K562 (cell line): Measurements from ENCODE around the gene MARVELD1. TPM values are rescaled to one million over a fixed set of nuclear protein-coding genes. Genes with fewer than 3 reads are reported as not detected.

Source experiments
- AFF4 ChIP-seq: sonication (generic); formaldehyde crosslinking; IDR thresholded peaks from 2 replicates; pipeline ENCODE4 v1.8.0; 2023; ENCODE audit warnings: mild to moderate bottlenecking, missing genetic modification reagents
- ARID3B ChIP-seq: fragments of 250-450 bp; sonication (Bioruptor Pico); IDR thresholded peaks from 2 replicates; pipeline ENCODE4 v1.4.0; 2020; ENCODE audit warnings: borderline replicate concordance
- ARNT ChIP-seq, 2 experiments: fragments of 450-650 bp; IDR thresholded peaks; 2 replicates each; pipeline ENCODE4 v1.6.1; 2016; ENCODE audit warnings: mild to moderate bottlenecking in 1 of 2
- ATF3 ChIP-seq, 2 experiments: fragments of 450-650 bp in 1 of 2; sonication (generic) in 1 of 2; formaldehyde crosslinking in 1 of 2; IDR thresholded peaks in 1 of 2; conservative IDR thresholded peaks in 1 of 2; 2 replicates each; pipeline versions ENCODE4 v1.6.1 to v1.8.1; 2016 to 2023; ENCODE audit warnings: mild to moderate bottlenecking in 2 of 2, moderate library complexity in 2 of 2, inconsistent platforms in 1 of 2, missing genetic modification reagents in 1 of 2
- BMI1 ChIP-seq: fragments of 150-350 bp; IDR thresholded peaks from 2 replicates; pipeline ENCODE4 v1.6.1; 2014; ENCODE audit warnings: low read length
- CBFB ChIP-seq: sonication (generic); formaldehyde crosslinking; IDR thresholded peaks from 2 replicates; pipeline ENCODE4 v1.4.0; 2020; ENCODE audit warnings: mild to moderate bottlenecking, missing genetic modification reagents
- CCNT2 ChIP-seq: IDR thresholded peaks from 2 replicates; pipeline ENCODE4 v1.6.1; 2011; ENCODE audit warnings: borderline replicate concordance, low read depth, mild to moderate bottlenecking, moderate library complexity, mixed read lengths, low read length; ENCODE audit not compliant: insufficient read length; ENCODE audit errors: extremely low read depth
- CREB5 ChIP-seq: fragments of 250-450 bp; sonication (Bioruptor Pico); IDR thresholded peaks from 2 replicates; pipeline ENCODE4 v1.5.0; 2020; ENCODE audit warnings: mild to moderate bottlenecking
- CXXC5 ChIP-seq: fragments of 250-450 bp; sonication (Bioruptor Pico); IDR thresholded peaks from 2 replicates; pipeline ENCODE4 v1.8.0; 2022; ENCODE audit warnings: inconsistent platforms, mild to moderate bottlenecking, moderate library complexity
- FIP1L1 ChIP-seq: fragments of 200-400 bp; formaldehyde crosslinking; IDR thresholded peaks from 2 replicates; pipeline ENCODE4 v1.6.1; 2018; ENCODE audit warnings: mild to moderate bottlenecking, low read depth, low read length; ENCODE audit not compliant: poor library complexity, severe bottlenecking
- FOXA1 ChIP-seq: fragments of 450-650 bp; IDR thresholded peaks from 2 replicates; pipeline ENCODE4 v1.6.1; 2016; ENCODE audit warnings: mild to moderate bottlenecking, borderline replicate concordance
- FOXJ2 ChIP-seq: fragments of 200-800 bp; sonication (Bioruptor generic); IDR thresholded peaks from 2 replicates; pipeline ENCODE4 v1.6.1; 2016; ENCODE audit warnings: missing genetic modification characterization, missing compliant biosample characterization
- PCBP2 ChIP-seq: fragments of 200-400 bp; formaldehyde crosslinking; IDR thresholded peaks from 2 replicates; pipeline ENCODE4 v1.6.1; 2018; ENCODE audit warnings: low read length, low read depth, mild to moderate bottlenecking, moderate library complexity; ENCODE audit not compliant: poor library complexity, severe bottlenecking
- TBP ChIP-seq: optimal IDR thresholded peaks from 2 replicates; pipeline ENCODE3; 2011; ENCODE audit warnings: low read depth, low read length, improper control_type of control experiment
- TCF7 ChIP-seq: sonication (generic); IDR thresholded peaks from 2 replicates; pipeline ENCODE4 v1.6.1; 2016; ENCODE audit warnings: antibody characterized with exemption, borderline replicate concordance
- THRA ChIP-seq: fragments of 450-650 bp; IDR thresholded peaks from 2 replicates; pipeline ENCODE4 v1.6.1; 2017; ENCODE audit warnings: mild to moderate bottlenecking, moderate library complexity
- ZNF134 ChIP-seq: fragments of 250-450 bp; sonication (Bioruptor Pico); conservative IDR thresholded peaks from 2 replicates; pipeline ENCODE4 v1.4.0; 2020
- polyA plus RNA-seq, 8 experiments: library from polyadenylated mRNA; depleted of rRNA in 4 of 8; stranded (reverse) in 5 of 8; unstranded in 3 of 8; fragments of >200 nt; fragmentation: Nextera tagmentation in 2 of 8; fragmentation: Illumina TruSeq in 1 of 8; extraction: Ambion mirVana in 2 of 8; extraction: Trizol in 1 of 8; gene quantifications; 2 replicates each; pipeline versions ENCODE4 v1.2.1 to v1.2.3, GENCODE V29; 2011 to 2014; ENCODE audit warnings: inconsistent platforms in 1 of 8, missing spikeins in 1 of 8
- total RNA-seq, 7 experiments: library from RNA; depleted of rRNA in 6 of 7; stranded (reverse); fragments of >200 nt in 6 of 7; fragmentation: Illumina TruSeq in 2 of 7; extraction: Trizol in 2 of 7; gene quantifications; 2 replicates each; pipeline versions ENCODE4 v1.2.1 to v1.2.3, GENCODE V29; 2011 to 2021; ENCODE audit warnings: low replicate concordance in 1 of 7

MARVELD1 gene
- total and polyA plus RNA-seq, 9 of the 15 experiments (the other 6 are each of a cell fraction or from before 2014, with no cell fraction given) = 2.7 to 12.5 (median 5.3) TPM

- TF ChIP-seq FOXJ2 (tag) = no peak
- no peak for TF ChIP-seq FIP1L1
- no peak for TF ChIP-seq THRA
- no peak for TF ChIP-seq TCF7
- TF ChIP-seq AFF4 (CRISPR knock-in tag) = no peak
- no peak for TF ChIP-seq CREB5 (CRISPR knock-in tag)
- TF ChIP-seq PCBP2 = no peak
- no peak for TF ChIP-seq CBFB (CRISPR knock-in tag)
- no peak for TF ChIP-seq ARID3B (CRISPR knock-in tag)
- TF ChIP-seq CCNT2 = no peak
- TF ChIP-seq ZNF134 (CRISPR knock-in tag) = no peak
- no peak for TF ChIP-seq BMI1
- TF ChIP-seq CXXC5 (CRISPR knock-in tag) = peak; percentile 43; the same call in 1 of the 2 replicates
- TF ChIP-seq FOXA1 = no peak
- no peak for TF ChIP-seq ARNT (IDR thresholded peaks at IDR 0.05)
- TF ChIP-seq ATF3 (IDR thresholded peaks at IDR 0.05) = peak; percentile 13; the same call in 1 of the 2 replicates
- TF ChIP-seq ATF3 (CRISPR knock-in tag; conservative IDR thresholded peaks at IDR 0.05) = no peak
- TF ChIP-seq TBP = peak; percentile 31
Measured at GRCh38 chr10:97689559-97690020, 23.9 kb upstream of the MARVELD1 start (continued).
